GM21515 (cell line): Measurements from ENCODE around the gene EXOC6.

Experiments
- ATAC-seq: cut with Tn5 transposase; IDR thresholded peaks from one replicate; pipeline ENCODE4 v1.9.1; 2021; ENCODE audit not compliant: unreplicated experiment

Gene EXOC6

DNA sequence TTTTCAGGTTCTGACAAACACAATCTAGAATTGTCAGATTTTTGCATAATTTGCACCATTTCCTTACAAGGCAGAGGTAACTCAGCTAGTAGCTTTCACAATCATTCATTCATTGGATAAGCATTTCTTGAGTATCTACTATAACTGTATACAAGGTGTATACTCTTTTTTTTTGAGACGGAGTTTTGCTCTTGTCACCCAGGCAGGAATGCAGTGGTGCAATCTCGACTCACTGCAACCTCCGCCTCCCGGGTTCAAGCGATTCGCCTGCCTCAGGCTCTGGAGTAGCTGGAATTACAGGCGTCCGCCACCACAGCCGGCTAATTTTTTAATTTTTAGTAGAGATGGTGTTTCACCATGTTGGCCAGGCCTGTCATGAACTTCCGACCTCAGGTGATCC lies 16.2 kb upstream of the EXOC6 start:
- no peak for ATAC-seq

DNA sequence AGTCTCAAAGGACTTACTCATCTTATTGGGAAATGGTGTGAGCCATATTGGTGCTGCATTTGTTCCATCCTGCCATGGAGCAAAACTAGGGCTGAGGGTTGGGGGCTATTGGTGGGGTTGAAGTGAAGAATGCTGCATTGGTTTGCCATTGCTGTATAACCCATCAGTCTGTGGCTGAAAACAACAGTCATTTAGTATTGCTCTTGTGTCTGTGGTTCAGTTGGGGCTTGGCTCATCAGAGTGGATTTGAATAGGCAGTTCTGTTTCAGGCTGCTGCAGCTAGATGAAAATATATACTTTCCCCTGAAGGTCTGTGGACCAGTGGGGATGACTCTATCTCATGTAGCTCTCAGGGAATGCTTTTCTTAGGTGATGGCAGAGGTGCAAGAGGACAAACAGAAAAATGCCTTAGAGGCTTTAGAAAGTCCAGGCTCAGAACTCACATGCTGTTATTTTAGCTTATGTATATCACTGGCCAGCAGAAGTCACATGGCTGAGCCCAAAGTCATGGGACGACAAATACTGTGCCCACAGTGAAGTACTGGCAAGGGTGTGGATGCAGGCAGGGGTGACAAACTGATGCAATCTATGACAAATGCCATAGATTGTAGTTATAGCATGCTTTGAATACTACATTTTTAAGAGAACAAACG lies 15.2 kb upstream of the EXOC6 start:
- ATAC-seq = no peak

DNA sequence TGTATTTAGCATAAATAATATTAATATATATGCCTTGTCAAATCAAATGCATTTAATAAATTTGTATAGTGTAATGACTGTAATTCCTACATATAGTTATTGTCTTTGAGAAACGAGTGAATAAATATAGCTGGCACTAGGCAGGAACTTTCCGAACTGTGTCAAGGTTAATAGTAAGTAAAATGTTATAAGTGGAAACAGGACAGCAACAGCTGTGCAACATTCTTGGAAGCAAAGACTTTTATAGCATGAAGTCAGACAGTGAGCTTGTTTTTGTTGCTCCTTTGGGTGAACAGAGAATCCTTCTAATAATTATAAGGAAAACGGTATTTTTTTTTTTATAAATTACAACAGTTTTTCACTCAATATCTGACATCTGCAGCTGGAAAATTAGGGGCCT lies 14.0 kb upstream of the EXOC6 start:
- ATAC-seq = no peak

DNA sequence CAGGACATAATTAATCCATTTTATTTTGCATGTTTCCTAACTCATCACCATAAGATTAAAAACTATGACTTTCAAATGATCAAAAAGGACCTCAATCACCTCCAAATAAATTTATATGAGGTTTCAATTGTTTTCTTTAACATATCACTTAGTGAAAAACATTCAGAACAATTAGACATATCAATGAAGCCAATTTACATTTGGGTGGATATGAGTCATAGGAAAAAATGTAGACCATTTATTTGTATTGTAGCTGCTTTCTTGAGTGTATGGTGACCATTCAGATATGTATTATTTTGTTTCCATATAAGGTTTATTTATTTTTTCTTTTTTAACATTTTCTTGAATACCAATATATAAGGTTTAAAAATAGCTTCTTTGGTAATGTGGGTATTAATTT lies 13.3 kb upstream of the EXOC6 start:
- no peak for ATAC-seq

DNA sequence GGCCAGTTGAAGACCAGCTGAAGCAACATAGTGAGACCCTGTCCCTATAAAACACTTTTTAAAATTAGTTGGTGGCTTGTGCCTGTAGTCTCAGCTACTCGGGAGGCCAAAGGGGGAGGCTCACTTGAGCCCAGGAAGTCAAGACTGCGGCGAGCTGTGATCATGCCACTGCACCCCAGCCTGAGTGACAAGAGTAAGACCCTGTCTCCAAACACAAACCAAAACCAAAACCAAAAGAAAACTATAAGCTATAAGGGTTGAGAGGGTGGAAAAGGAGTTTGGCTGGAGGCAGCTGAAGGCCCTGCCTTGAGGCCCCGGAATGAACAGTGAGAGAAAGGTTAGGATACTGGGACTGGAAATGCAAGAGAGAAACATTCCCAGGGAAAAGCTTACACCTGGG lies 10.9 kb upstream of the EXOC6 start:
- no peak for ATAC-seq

DNA sequence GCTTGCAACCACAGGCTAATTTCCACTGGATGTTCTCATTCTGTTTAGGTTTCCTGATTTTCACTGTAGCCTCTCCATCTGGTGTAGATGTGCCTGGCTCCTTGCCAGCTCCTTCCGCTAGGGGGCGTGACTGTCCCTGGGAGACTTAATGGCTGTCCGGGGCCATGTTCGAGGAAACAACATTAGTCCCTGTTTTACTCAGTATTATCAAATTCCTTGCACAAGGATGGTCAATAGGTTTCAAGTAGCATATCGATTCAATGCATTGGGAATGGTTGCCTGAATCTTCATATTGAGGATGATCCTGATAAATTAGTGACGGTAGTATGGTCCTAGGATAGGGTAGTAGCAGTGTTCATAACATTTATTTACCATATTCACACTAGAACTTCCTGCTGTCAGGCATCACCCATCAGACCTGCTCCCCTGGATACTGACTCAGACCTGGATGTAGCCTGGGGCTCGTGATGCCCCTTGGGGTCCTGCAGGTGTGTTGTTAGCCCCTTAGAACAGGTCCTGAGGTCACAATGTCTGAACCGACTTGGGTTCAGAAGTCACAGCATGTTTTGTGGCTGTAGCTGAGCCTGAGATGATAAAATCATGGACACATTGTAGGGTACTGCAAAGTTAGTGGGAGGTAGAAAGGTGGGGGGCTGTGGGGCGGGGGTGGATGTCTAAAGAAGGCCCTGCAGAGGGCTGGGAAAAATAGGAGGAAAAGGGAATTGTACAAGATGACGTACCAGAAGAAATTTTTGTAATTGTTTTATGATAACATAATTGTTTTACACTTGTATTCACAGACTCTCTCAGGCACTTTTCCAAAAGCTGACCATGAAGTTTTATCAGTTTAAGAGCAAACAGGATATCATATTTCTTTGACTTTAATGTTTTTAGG lies 8.9 kb upstream of the EXOC6 start:
- no peak for ATAC-seq

DNA sequence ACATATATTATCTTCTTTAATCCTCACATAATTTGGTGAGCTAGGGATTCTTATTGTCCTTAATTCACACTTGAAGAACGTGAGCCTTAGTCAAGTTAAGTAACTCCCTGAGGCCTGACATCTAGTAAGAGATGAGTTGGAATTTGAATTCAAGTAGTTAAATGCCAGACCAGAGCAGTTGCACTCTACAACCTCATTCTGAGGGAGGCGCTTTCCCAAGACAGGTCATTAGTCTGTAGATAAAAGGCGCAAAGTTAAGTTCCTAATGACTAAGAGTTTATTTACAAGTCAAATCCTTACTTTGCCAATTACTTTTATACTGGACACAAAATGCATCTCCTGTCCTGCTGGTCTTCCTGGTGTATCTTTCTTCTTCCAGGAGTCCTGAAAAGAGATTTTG lies 3.6 kb upstream of the EXOC6 start:
- no peak for ATAC-seq

DNA sequence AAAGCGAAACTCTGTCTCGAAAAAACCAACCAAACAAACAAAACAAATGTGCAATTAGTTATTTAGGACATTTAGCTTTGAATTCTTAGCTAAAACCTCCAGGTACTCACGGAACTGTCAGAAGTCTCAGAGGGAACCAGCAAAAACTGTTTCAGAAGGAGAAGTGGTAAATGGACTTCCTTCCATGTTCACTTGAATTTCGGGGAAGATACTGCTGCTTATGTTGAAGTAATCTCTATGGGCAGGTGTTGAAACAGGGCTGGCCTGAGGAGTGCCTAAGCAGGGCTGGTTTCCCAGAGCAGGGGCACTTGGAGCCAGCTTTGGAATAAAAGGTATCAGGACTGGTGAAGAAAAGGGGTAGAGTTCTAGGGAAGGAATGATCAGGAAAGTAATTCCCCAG lies 2.4 kb upstream of the EXOC6 start:
- no peak for ATAC-seq

DNA sequence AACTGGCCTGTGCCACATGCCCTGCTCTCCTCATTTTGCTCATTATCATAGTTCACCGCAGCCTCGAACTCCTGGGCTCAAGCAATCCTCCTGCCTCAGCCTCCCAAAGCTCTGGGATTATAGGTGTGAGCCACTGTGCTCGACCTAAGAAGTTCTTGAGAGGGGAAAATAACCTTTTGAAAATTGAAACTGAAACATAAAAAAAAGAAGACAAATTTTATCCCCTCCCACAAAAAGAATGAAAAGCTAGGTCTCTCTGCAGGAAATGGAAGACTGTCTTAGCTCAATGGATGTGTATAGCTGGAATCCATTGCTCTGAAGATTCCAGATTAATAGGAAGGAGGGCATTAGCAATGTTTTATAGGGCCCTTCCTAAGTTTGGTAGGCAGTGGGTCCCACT lies 2.0 kb upstream of the EXOC6 start:
- no peak for ATAC-seq

DNA sequence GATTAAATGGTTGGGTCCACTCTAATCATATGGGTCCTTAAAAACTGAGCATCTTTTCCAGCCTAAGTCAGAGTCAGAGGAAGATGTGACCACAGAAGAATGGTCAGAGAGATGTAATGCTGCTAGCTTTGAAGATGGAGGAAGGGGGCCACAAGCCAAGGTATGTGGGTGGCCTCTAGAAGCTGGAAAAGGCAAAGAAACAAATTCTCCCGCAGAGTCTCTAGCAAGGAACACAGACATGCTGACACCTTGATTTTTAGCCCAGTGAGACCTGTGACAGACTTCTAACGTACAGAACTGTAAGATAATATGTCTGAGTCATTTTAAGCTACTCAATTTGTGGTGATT lies 1.5 kb upstream of the EXOC6 start:
- no peak for ATAC-seq

DNA sequence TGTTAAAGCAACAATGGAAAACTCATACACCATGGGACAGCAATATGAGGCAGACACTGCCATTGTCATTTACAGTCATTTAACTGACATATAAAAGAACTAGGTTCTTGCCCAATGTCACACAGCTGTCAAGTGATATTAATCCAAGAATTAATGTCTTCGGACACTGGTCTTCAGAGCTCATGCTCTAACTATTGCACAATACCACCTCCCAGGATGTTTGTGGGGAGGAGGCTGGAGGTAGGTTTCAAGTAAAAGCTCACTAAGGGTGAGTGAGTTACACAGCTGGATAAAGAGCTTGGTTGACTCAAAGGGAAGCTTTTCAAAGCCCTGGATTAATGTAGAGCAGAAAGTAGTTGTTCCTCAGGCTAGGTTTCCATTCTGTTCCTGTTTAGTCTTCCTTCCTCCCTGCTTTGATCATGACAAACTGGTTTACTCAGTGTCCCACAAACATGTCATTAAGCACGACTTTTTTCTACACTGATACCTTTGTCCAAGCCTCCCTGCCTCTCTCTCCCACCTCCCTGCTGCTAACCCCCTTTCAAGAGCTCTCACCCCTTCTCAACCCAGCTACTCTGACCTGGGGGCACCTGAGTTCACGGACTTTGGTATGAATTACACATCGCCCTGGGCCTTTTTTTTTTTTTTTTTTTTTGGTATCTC lies 987 bp upstream of the EXOC6 start:
- ATAC-seq = no peak

DNA sequence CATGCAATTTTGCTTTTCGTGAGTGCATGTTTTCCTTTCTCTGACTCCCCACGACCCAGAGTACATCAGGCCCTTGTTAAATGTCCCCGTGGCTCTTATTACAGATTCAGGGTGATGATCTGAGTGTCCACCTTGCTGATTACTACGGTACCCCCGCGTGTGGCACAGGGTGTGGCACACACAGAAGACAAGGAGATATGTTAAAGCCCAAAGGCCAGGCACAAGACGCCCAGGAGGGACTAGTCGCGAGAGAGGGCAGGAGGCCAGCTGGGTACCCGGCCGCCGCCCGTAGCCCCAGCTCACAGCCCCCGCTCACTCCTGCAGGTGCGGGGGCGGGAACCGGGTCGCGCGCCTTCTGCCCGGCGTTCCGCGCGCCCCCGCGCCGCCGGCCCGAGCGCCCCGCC lies 281 bp upstream of the EXOC6 start:
- no peak for ATAC-seq

DNA sequence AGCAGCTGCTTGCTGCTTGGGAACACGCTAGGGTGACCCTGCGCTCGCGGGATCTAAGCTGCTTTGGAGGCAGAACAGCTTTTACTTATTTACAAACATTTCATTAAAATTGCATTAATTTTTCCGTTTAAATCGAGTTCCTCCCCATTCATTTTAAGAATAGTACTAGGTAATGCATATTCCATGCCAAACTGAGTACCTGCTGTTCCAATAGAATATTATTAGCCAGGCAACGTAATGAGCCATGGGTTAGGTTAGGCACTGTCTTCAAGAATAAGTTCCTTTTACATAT lies 860 bp downstream of the EXOC6 start:
- no peak for ATAC-seq

DNA sequence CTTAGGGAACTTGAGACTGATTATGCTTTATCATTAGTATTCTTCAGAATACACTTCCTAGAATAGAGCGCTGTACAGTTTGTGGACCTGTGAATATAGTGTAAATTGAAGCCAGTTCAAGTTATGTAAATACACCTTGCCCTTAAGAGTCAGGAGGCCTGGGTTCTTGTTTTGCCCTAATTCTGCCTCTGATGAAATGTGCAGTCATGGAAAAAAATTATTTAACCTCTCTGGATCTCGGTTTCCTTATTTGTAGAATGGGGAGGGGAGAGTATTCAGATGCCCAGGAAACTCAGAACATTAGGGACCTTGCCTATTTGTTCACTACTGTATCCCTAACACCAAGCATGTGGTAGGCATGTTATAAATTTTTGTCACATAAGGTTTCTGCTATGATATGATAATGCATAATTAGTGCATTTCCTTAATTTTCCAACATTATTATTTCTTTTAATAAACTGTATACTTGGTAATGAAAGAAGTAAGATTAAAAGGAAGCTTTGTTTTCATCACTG lies 1.3 kb downstream of the EXOC6 start:
- no peak for ATAC-seq

DNA sequence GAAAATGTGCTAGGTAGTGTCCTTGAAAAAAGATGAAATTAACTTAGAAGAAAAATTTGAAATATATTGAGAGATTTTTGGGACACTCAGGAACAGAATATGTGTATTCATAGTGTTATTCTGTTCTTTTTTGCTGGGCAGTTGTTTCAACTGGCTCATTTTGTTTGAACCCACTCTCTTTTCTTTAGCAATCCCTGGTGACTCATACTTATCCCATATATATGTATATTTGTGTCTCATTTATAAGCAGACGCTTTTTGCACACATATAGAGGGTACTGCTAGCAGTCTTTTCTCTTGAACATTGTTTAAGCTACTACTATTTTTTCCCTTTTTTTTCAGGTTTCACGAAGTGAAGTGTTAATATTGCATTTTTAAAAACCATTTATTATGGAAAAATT lies 1.9 kb downstream of the EXOC6 start:
- ATAC-seq = no peak

DNA sequence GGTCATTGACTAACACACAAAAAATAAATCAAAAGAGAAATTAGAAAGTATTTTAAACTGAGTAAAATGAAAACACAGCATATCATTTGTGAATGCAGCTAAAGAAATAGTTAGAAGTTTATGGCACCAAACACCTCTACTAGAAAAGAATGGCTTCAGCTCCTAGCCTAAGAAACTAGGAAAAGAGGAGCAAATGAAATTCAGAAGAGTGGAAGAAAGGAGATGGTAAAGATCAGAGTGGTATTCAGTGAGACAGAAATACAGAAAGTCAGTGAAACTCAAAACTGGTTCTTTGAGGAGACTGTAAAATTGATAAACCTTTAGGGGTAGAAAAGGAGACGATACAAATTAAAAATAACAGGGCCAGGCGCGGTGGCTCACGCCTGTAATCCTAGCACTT lies 2.7 kb downstream of the EXOC6 start:
- no peak for ATAC-seq

DNA sequence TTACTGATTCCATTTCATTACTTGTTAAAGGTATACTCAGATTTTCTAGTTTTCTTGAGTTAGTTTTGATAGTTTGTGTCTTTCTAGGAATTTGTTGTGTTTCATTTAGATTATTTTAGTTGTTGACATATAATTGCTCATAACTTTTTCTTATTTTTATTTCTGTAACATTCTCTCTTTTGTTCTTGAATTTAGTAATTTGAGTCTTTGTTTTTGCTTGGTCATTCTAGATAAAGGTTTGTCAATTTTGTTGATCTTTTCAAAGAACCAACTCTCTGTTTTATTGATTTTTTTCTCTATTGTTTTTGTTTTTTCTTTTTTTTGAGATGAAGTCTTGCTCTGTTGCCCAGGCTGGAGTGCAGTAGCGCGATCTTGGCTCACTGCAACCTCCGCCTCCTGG lies 7.2 kb downstream of the EXOC6 start:
- ATAC-seq = no peak

DNA sequence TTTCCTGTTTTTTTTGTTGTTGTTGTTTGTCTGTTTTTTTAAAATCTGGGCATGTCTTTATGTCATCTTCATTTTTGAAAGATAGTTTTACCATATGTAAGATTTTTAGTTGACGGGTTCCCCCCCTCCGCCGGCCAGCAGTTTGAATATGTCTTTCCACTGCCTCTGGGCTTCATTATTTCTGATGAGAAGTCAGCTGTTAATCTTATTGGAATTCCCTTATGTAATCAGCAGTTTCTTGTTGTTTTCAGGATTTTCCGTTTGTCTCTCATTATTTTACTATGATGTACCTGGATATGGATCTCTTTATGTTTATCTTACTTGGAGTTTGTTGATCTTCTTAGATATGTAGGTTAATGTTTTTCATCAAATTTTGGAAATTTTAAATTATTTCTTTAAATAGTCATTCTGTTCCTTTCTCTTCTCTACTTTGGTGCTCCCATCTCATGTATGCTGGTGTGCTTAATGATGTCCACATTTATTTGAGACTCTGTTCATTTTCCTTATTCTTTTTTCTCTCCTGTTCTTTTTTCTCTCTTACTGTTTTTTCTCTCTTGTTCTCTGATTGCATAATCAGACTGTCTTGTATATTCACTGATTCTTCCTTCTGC lies 9.7 kb downstream of the EXOC6 start:
- ATAC-seq = no peak

DNA sequence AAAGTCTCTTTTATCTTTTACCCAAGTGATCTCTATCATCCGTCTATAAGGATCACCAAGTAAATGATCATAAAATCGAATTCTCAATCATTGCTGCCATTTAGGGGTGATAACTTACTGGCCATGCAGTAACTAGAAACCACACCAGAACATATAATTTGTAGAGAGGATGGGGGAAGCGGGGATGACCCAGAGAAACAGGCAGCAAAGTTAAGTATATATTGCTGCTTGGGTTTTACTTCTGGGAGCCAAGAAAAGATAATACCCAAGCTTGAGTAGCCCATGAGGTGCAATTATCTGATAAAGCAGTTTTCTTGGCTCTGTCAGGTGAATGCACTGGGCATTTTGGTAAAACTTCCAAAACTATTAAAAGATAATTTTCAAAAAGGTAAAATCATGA lies 18.9 kb downstream of the EXOC6 start:
- no peak for ATAC-seq

DNA sequence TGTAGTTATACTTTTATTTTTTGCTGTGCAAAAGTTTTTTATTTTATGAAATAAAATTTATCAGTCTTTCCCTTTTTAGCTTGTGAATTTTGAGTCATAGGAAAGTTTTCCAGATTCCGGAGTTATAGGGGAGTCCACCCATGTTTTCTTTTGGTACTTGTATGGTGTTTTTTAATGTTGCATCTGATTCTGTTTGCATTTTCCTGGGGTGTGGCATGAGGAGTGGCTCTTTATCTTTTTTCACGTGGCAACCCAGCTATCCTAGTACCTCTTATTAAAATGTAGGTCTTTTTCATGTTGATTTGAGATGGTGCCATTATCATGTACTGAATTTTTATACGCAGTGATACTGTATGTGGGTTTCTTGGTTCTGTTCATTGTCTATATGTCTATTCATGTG lies 19.7 kb downstream of the EXOC6 start:
- ATAC-seq = no peak

DNA sequence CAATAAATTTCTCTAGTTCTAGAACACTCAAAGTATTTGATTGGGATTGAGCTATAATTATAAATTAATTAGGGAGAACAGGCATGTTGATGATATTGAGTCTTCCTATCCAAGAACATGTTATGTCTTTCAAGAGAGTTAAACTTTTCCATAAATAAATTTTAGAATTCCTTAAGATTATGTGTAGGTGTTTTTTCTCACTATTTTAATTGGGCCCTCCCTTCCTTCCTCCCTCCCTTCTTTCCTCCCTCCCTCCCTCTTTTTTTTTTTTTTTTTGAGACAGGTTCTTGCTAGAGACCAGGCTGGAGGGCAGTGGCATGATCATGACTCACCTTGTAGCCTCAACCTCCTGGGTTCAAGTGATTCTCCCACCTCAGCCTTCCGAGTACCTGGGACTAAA lies 20.2 kb downstream of the EXOC6 start:
- ATAC-seq = no peak

DNA sequence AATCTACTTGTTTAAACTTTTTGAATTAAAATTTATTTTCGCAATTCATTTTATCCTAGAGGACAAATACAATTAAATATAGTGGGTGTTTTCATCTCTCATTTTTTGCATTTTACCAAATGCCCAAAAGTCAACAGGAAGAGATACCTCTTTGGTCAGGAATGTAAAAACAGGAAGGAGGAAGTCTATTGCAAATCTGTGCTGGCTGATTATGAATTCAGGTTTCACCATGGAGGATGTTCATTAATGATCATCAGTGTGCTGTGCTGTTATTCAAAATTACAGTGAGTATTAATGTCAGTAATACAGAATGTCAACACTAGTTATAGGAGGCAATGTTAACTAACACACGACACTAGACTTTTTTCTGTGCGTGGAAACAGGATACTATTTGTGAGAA lies 24.7 kb downstream of the EXOC6 start:
- no peak for ATAC-seq
